SU-DHL-6 (cell line): ENCODE measurements around the gene GNS.

Experiments used
- EZH2phosphoT487 ChIP-seq: fragments of 200-600 bp; sonication (generic), shearing (Covaris generic); conservative IDR thresholded peaks from 2 replicates; pipeline ENCODE4 v1.6.1; 2018; ENCODE audit warnings: mild to moderate bottlenecking, antibody characterized with exemption, low read length, moderate library complexity, mixed read lengths
- TF ChIP-seq, protein P1 (sequence below): fragments of 200-600 bp; sonication (generic); IDR thresholded peaks from one replicate; pipeline ENCODE4 v1.5.1; 2017; ENCODE audit warnings: antibody characterized with exemption, mild to moderate bottlenecking, low read length, moderate library complexity; ENCODE audit not compliant: insufficient read depth, poor library complexity, severe bottlenecking

DNA sequence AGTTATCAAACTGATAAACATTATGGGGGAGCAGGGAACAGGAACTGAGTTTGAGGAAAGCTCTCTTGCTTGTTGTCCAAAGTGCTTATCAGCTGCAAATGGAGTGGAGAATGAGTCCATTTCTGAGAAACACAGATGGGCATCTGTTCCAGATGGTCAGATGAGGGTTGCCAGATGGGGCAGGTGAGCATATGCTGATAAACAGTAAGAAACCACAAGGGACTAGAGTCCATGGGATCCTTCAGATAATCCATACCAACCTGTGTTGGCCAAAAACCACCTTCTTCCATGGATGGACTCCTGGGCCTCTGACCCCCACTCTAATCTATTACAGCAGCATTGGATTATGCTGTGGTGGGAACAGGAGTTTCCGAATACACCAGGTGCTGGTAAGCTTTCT, 38.3 kb downstream of the GNS start:
- TF ChIP-seq, protein P1, sequence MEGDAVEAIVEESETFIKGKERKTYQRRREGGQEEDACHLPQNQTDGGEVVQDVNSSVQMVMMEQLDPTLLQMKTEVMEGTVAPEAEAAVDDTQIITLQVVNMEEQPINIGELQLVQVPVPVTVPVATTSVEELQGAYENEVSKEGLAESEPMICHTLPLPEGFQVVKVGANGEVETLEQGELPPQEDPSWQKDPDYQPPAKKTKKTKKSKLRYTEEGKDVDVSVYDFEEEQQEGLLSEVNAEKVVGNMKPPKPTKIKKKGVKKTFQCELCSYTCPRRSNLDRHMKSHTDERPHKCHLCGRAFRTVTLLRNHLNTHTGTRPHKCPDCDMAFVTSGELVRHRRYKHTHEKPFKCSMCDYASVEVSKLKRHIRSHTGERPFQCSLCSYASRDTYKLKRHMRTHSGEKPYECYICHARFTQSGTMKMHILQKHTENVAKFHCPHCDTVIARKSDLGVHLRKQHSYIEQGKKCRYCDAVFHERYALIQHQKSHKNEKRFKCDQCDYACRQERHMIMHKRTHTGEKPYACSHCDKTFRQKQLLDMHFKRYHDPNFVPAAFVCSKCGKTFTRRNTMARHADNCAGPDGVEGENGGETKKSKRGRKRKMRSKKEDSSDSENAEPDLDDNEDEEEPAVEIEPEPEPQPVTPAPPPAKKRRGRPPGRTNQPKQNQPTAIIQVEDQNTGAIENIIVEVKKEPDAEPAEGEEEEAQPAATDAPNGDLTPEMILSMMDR: no peak
- no peak for TF ChIP-seq EZH2phosphoT487
